Psoas muscle (tissue), 8 donors: ENCODE measurements around the gene FAF2. TPM values are rescaled to one million over a fixed set of nuclear protein-coding genes. Genes with fewer than 3 reads are reported as not detected.

ENCODE experiments used
- ATAC-seq, 4 donors: fragments of 200-7000 bp; cut with Tn5 transposase; one replicate each; pipeline ENCODE4 v1.9.1; 2020; ENCODE audit warnings: moderate library complexity in 3 of 4, mild to moderate bottlenecking in 2 of 4
- DNase-seq, 2 donors: peaks; one replicate each; pipeline ENCODE4 v3.0.0-alpha.2; 2020
- H3K27ac ChIP-seq: fragments of 200-600 bp; one replicate; pipeline ENCODE4 v1.8.0; 2022
- H3K27me3 ChIP-seq, 3 donors: fragments of 200-600 bp in 1 of 3; one replicate each; pipeline versions ENCODE4 v1.6.1 to v1.8.0; 2013 to 2022; ENCODE audit warnings: low read length in 2 of 3, mild to moderate bottlenecking in 2 of 3, moderate library complexity in 1 of 3; ENCODE audit not compliant: insufficient read depth in 3 of 3
- H3K36me3 ChIP-seq, 2 donors: fragments of 200-600 bp in 1 of 2; one replicate each; pipeline versions ENCODE4 v1.6.1 to v1.8.0; 2013 to 2022; ENCODE audit warnings: low read depth in 1 of 2, mild to moderate bottlenecking in 1 of 2, moderate library complexity in 1 of 2; ENCODE audit not compliant: insufficient read depth in 1 of 2
- H3K4me1 ChIP-seq: fragments of 200-600 bp; one replicate; pipeline ENCODE4 v1.8.0; 2022
- H3K4me3 ChIP-seq: fragments of 200-600 bp; one replicate; pipeline ENCODE4 v1.8.0; 2022; ENCODE audit warnings: mild to moderate bottlenecking
- H3K9me3 ChIP-seq: fragments of 200-600 bp; one replicate; pipeline ENCODE4 v1.8.0; 2022
- WGBS, 3 donors: extraction: QIAGEN DNeasy Blood & Tissue Kit; methylation state at CpG; one replicate each; pipeline versions ENCODE4 v1.1.6 to v1.1.7; 2013; 5-methylcytosine and 5-hydroxymethylcytosine counted together
- intact Hi-C, 2 donors: fragments of 100-400 bp; cut with DNase I; formaldehyde crosslinking; loops; one replicate each; pipeline versions ENCODE4 v1.11.0 to v1.14.2; 2022
- polyA plus RNA-seq, 3 donors: library from polyadenylated mRNA; stranded (reverse); fragments of 200-250 nt; gene quantifications; one replicate each; pipeline ENCODE4 v1.2.3, GENCODE V29; 2013
- total RNA-seq, 4 donors: library from RNA; stranded (reverse); fragmentation: NEBNext Ultra II Directional in 2 of 4; extraction: Animal tissue kit (Norgen Biotek cat#: 25700) in 2 of 4; gene quantifications; one replicate each; pipeline versions ENCODE4 v1.2.1 to v1.2.4, GENCODE V29; 2021 to 2023
- TF ChIP-seq, protein P1 (sequence below): fragments of 200-600 bp; IDR thresholded peaks from one replicate; pipeline ENCODE4 v1.8.0; 2022; ENCODE audit warnings: antibody characterized with exemption
- donor health status: healthy with polysubstance abuse.
- donor health status: DM: no; HTN: no; CAD: no; lungs with moderate emphysema.
- donor health status: Bipolar disorder and iron deficiency.
- donor health status: healthy.
- donor health status: DM: yes; HTN: yes; CAD: no.
- donor health status: DM: no; HTN: no; CAD: no.
- donor health status: DM: no; HTN: no; CAD: no.
- donor health status: DM: yes; HTN: yes; CAD: no.

FAF2 gene
- total and polyA plus RNA-seq, 7 donors, result 8.4 to 22.8 (median 14.7) TPM

DNA sequence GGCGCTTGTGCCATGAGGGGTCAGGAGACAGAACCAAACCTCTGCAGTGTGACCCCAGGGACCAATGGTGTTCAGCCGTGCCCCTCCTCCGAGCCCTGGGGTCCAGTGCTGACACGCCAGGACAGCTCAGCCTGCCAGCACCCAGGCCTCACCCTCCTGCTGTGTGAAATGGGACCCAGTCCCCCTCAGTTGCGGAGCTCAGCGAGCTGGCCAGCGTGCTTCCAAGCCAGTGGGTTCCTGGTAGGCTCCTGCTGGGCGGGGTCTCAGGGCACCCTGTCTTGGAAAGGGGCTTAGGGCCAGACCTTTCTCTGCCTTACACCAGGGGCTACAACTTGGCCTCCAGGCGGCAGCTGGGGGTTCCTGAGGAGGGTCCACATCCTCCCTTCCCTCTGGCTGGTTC lies 84.6 kb downstream of the FAF2 start:
- H3K36me3 ChIP-seq, result peaks cover 7 to 38% of the 10 kb centered on the region in 2 donors
- DNase-seq (no peak), ATAC-seq (no peak)
- H3K4me3 ChIP-seq, result no peak overlapping the region
- no peaks in the 10 kb centered on the region for H3K9me3 ChIP-seq
- no peaks in the 10 kb centered on the region for H3K27me3 ChIP-seq
- intact Hi-C loops, result loop anchor here in 1 of 2 donors (5.0 kb wide), 1 partner anchor 85 kb away; the partner anchor contains the start of gene FAF2
- TF ChIP-seq, protein P1, sequence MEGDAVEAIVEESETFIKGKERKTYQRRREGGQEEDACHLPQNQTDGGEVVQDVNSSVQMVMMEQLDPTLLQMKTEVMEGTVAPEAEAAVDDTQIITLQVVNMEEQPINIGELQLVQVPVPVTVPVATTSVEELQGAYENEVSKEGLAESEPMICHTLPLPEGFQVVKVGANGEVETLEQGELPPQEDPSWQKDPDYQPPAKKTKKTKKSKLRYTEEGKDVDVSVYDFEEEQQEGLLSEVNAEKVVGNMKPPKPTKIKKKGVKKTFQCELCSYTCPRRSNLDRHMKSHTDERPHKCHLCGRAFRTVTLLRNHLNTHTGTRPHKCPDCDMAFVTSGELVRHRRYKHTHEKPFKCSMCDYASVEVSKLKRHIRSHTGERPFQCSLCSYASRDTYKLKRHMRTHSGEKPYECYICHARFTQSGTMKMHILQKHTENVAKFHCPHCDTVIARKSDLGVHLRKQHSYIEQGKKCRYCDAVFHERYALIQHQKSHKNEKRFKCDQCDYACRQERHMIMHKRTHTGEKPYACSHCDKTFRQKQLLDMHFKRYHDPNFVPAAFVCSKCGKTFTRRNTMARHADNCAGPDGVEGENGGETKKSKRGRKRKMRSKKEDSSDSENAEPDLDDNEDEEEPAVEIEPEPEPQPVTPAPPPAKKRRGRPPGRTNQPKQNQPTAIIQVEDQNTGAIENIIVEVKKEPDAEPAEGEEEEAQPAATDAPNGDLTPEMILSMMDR, result no peak
- H3K27ac ChIP-seq, result peak overlapping the region; percentile 96
- peaks cover 27% of the 10 kb centered on the region for H3K4me1 ChIP-seq
- WGBS, 3 donors, result 84 to 90% (median 86%) methylated on average over 8 to 9 of the region's 9 CpGs

DNA sequence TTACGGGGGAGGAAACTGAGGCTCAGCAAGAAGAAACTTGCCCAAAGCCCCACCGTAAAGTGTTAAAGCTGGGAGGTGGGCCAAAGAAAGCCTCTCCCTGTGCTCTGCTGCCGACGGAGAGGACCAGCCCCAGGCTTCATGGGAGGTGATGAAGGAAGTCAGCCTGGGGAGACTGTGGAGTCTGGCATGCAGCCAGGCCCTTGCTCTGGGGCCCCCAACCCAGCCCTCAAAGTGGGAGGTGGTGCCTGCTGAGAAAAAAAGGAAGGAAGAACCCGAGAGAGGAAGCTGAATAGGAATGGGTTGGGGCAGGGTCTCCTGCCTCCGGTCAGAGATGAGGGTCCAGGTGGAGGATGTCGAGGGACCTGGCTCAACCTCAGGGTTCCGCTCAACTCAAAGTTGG lies 85.2 kb downstream of the FAF2 start:
- H3K4me3 ChIP-seq, result peak overlapping the region; percentile 77
- H3K4me1 ChIP-seq, result peaks cover 31% of the 10 kb centered on the region
- no peak for DNase-seq
- ATAC-seq, result no peak
- WGBS, 3 donors, result 37 to 39% (median 39%) methylated on average over 8 of the region's 8 CpGs
- TF ChIP-seq, protein P1, result no peak
- intact Hi-C loops, result loop anchor here in 1 of 2 donors (5.0 kb wide), 1 partner anchor 86 kb away; the partner anchor contains the start of gene FAF2
- H3K9me3 ChIP-seq, result no peaks in the 10 kb centered on the region
- no peaks in the 10 kb centered on the region for H3K27me3 ChIP-seq
- H3K36me3 ChIP-seq, result peaks cover 7 to 32% of the 10 kb centered on the region in 2 donors
- peak overlapping the region; percentile 96 for H3K27ac ChIP-seq

GRCh38 chr5:176533894-176534611 lies 85.9 kb downstream of the FAF2 start:
- ATAC-seq (no peak), DNase-seq (peak in 1 of 2 donors; percentile 64)
- Histone ChIP-seq H3K27ac (peak overlapping the region; percentile 96), H3K36me3 (peaks cover 5 to 25% of the 10 kb centered on the region in 2 donors), H3K4me1 (peaks cover 35% of the 10 kb centered on the region), H3K27me3 (no peaks in the 10 kb centered on the region), H3K9me3 (no peaks in the 10 kb centered on the region), H3K4me3 (peak overlapping the region; percentile 77)
- WGBS, 3 donors, result 8 to 18% (median 9%) methylated on average over 10 of the region's 10 CpGs
- TF ChIP-seq, protein P1, result no peak
- intact Hi-C loops, result loop anchor here in 1 of 2 donors (5.0 kb wide), 1 partner anchor 87 kb away; the partner anchor contains the start of gene FAF2

- Histone ChIP-seq H3K9me3 (no peaks in the 10 kb centered on the region), H3K4me1 (peaks cover 35% of the 10 kb centered on the region), H3K27ac (peak overlapping the region; percentile 96), H3K27me3 (no peaks in the 10 kb centered on the region), H3K4me3 (peak overlapping the region; percentile 77), H3K36me3 (peaks cover 3 to 20% of the 10 kb centered on the region in 2 donors)
- intact Hi-C loops, result loop anchor here (5.0 kb wide), 1 partner anchor 87 kb away; the partner anchor contains the start of gene FAF2 (in 2 of the 2)
- ATAC-seq, result no peak
- DNase-seq, result no peak
- TF ChIP-seq, protein P1, result no peak
- WGBS, 3 donors, result 37 to 45% (median 42%) methylated on average over 4 of the region's 4 CpGs
Observed at GRCh38 chr5:176534640-176535039, 86.5 kb downstream of the FAF2 start.
